Gastrocnemius medialis (tissue), 4 donors: ENCODE results near the gene SMAD9. TPM values are rescaled to one million over a fixed set of nuclear protein-coding genes. Genes with fewer than 3 reads are reported as not detected.

Source experiments
- ATAC-seq, 2 donors: fragments of 150-250 bp; one replicate each; pipeline ENCODE4 v1.9.1; 2016
- DNase-seq, 2 donors: peaks; one replicate each; pipeline ENCODE4 v3.0.0-alpha.2; 2019
- H3K27ac ChIP-seq, 4 donors: fragments of 200-600 bp; sonication (generic); 1 replicate in 1 of 4; 2 replicates in 3 of 4; pipeline ENCODE4 v1.5.1; 2016 to 2018; ENCODE audit warnings: mild to moderate bottlenecking in 2 of 4, moderate library complexity in 1 of 4
- H3K27me3 ChIP-seq, 3 donors: fragments of 200-600 bp; sonication (generic) in 2 of 3; 1 replicate in 1 of 3; 2 replicates in 2 of 3; pipeline versions ENCODE4 v1.5.1 to v1.6.0; 2016 to 2019; ENCODE audit warnings: mild to moderate bottlenecking in 1 of 3, moderate library complexity in 1 of 3
- H3K36me3 ChIP-seq, 2 donors: fragments of 200-600 bp; sonication (generic) in 1 of 2; one replicate each; pipeline ENCODE4 v1.5.1; 2017 to 2018
- H3K4me1 ChIP-seq, 2 donors: fragments of 200-600 bp; sonication (generic) in 1 of 2; one replicate each; pipeline ENCODE4 v1.5.1; 2016 to 2017; ENCODE audit warnings: mild to moderate bottlenecking in 2 of 2
- H3K4me3 ChIP-seq, 4 donors: fragments of 200-600 bp; sonication (generic) in 3 of 4; 1 replicate in 1 of 4; 2 replicates in 3 of 4; pipeline ENCODE4 v1.5.1; 2016 to 2019; ENCODE audit warnings: mild to moderate bottlenecking in 2 of 4
- H3K9me3 ChIP-seq, 3 donors: fragments of 200-600 bp; sonication (generic) in 2 of 3; 1 replicate in 1 of 3; 2 replicates in 2 of 3; pipeline ENCODE4 v1.5.1; 2016 to 2019
- CTCF ChIP-seq, 5 experiments: fragments of 450-650 bp in 3 of 5; fragments of 200-600 bp in 2 of 5; sonication (generic) in 2 of 5; IDR thresholded peaks in 4 of 5; conservative IDR thresholded peaks in 1 of 5; 1 replicate in 4 of 5; 2 replicates in 1 of 5; pipeline ENCODE4 v1.5.1; 2016 to 2019; ENCODE audit warnings: antibody characterized with exemption in 5 of 5, mild to moderate bottlenecking in 3 of 5, moderate library complexity in 3 of 5
- POLR2A ChIP-seq, 2 donors: fragments of 450-650 bp; IDR thresholded peaks; one replicate each; pipeline ENCODE4 v1.6.1; 2017; ENCODE audit warnings: antibody characterized with exemption in 2 of 2, mild to moderate bottlenecking in 2 of 2, moderate library complexity in 2 of 2
- in situ Hi-C, 4 donors: fragments of 200-750 bp; cut with MboI; loops; one replicate each; pipeline versions ENCODE4 v1.15.0 to v1.8.0; 2017; ENCODE audit warnings: low sequenced_read_pairs in 4 of 4
- intact Hi-C: fragments of 100-400 bp; cut with DNase I; formaldehyde crosslinking; loops from one replicate; pipeline ENCODE4 v1.15.1; 2023; ENCODE audit warnings: low total_unique reads
- total RNA-seq, 4 donors: library from RNA; depleted of rRNA; stranded (reverse); fragments of >200 nt; gene quantifications; one replicate each; pipeline versions ENCODE4 v1.1.0 to v1.2.3, GENCODE V29; 2016

SMAD9 gene
- total RNA-seq, 4 donors from 2014 or later, result 2.2 to 14.9 (median 6.5) TPM

- Histone ChIP-seq H3K27me3 (no peaks in the 10 kb centered on the region), H3K36me3 (no peaks in the 10 kb centered on the region), H3K27ac (no peak overlapping the region), H3K4me3 (no peak overlapping the region), H3K9me3 (no peaks in the 10 kb centered on the region), H3K4me1 (peaks cover 8 to 10% of the 10 kb centered on the region in 2 donors)
- TF ChIP-seq CTCF (IDR thresholded peaks at IDR 0.05 in 4 of 5, conservative IDR thresholded peaks at IDR 0.05 in 1 of 5) (no peak), POLR2A (IDR thresholded peaks at IDR 0.05) (no peak)
- in situ Hi-C loops (no loop called here), intact Hi-C loops (no loop called here)
- DNase-seq (no peak), ATAC-seq (no peak)
Observed at GRCh38 chr13:36840718-36841250, 79.3 kb downstream of the SMAD9 start.

- ATAC-seq (no peak), DNase-seq (no peak)
- H3K4me1 ChIP-seq, result peaks cover 8 to 10% of the 10 kb centered on the region in 2 donors
- H3K27ac ChIP-seq, result no peak overlapping the region
- no peak overlapping the region for H3K4me3 ChIP-seq
- intact Hi-C loops (no loop called here), in situ Hi-C loops (no loop called here)
- H3K27me3 ChIP-seq, result no peaks in the 10 kb centered on the region
- no peaks in the 10 kb centered on the region for H3K9me3 ChIP-seq
- no peak for TF ChIP-seq POLR2A (IDR thresholded peaks at IDR 0.05)
- no peak for TF ChIP-seq CTCF (IDR thresholded peaks at IDR 0.05 in 4 of 5, conservative IDR thresholded peaks at IDR 0.05 in 1 of 5)
- no peaks in the 10 kb centered on the region for H3K36me3 ChIP-seq
Observed at GRCh38 chr13:36839981-36840380, 80.1 kb downstream of the SMAD9 start.

- ATAC-seq, result no peak
- no peak overlapping the region for H3K4me3 ChIP-seq
- DNase-seq, result no peak
- no peaks in the 10 kb centered on the region for H3K36me3 ChIP-seq
- H3K27ac ChIP-seq, result no peak overlapping the region
- no peaks in the 10 kb centered on the region for H3K9me3 ChIP-seq
- intact Hi-C loops, result no loop called here
- peaks cover 8 to 10% of the 10 kb centered on the region in 2 donors for H3K4me1 ChIP-seq
- in situ Hi-C loops, result no loop called here
- no peak for TF ChIP-seq POLR2A (IDR thresholded peaks at IDR 0.05)
- TF ChIP-seq CTCF (IDR thresholded peaks at IDR 0.05 in 4 of 5, conservative IDR thresholded peaks at IDR 0.05 in 1 of 5), result no peak
- no peaks in the 10 kb centered on the region for H3K27me3 ChIP-seq
Observed at GRCh38 chr13:36839281-36839680, 80.8 kb downstream of the SMAD9 start.

- Histone ChIP-seq H3K9me3 (no peaks in the 10 kb centered on the region), H3K27me3 (no peaks in the 10 kb centered on the region), H3K4me3 (no peak overlapping the region), H3K27ac (peak overlapping the region in 1 of 4 donors; percentile 9), H3K4me1 (peaks cover 8 to 10% of the 10 kb centered on the region in 2 donors), H3K36me3 (no peaks in the 10 kb centered on the region)
- ATAC-seq (no peak), DNase-seq (no peak)
- intact Hi-C loops (no loop called here), in situ Hi-C loops (no loop called here)
- TF ChIP-seq POLR2A (IDR thresholded peaks at IDR 0.05), result no peak
- TF ChIP-seq CTCF (IDR thresholded peaks at IDR 0.05 in 4 of 5, conservative IDR thresholded peaks at IDR 0.05 in 1 of 5), result no peak
Observed at GRCh38 chr13:36837354-36838092, 82.5 kb downstream of the SMAD9 start.
